Measurements from ENCODE around the gene ADORA1.

DNA sequence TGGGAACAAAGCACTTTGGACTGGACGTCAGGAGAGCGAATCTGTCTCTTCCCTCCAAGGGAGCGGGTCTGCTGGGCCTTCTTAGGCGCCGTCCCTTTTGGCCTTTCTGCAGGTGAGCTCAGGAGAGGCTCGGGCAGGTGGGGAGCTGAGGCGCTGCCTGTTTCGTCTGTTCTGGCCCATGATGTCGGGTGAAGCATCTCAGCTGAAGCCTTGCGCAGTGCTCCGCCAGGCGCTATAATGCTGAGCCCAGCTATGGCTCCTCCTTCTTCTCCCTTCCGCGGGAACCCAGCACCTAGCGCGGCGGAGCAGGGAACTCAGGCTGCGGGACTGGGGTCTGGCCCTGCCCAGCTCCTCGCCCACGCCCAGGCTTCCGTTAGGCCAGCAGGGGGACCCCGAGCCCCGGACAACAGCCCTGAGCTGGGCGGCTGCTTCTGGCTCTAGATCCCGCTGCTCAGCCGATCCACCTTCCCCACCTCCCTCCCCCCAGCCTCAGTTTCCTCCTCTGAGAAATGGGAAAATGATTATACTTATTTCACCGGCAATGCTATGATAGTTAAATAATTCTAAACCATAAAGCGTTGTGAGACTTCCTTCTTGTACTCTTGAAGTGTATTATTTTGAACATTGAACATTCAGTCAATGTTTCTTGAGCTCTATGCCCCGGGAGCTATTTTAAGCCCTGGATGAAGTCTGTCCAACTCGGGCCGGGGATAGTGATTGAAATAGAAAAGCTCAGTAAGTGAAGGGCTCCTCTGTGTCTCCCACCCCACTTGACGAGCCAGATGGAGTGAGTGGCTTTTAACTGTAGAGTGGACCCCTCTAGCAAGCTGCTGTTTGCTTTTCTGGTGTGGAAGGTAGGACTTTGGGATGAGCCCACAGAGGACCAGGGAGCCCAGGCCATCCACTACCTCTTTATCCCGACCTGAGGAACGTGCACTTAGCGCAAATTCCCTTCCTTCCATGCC, 9.6 kb upstream of the ADORA1 start:
- TF ChIP-seq, protein P1, sequence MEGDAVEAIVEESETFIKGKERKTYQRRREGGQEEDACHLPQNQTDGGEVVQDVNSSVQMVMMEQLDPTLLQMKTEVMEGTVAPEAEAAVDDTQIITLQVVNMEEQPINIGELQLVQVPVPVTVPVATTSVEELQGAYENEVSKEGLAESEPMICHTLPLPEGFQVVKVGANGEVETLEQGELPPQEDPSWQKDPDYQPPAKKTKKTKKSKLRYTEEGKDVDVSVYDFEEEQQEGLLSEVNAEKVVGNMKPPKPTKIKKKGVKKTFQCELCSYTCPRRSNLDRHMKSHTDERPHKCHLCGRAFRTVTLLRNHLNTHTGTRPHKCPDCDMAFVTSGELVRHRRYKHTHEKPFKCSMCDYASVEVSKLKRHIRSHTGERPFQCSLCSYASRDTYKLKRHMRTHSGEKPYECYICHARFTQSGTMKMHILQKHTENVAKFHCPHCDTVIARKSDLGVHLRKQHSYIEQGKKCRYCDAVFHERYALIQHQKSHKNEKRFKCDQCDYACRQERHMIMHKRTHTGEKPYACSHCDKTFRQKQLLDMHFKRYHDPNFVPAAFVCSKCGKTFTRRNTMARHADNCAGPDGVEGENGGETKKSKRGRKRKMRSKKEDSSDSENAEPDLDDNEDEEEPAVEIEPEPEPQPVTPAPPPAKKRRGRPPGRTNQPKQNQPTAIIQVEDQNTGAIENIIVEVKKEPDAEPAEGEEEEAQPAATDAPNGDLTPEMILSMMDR (conservative IDR thresholded peaks at IDR 0.05; ENCODE audit: low read depth, low read length) = peak; percentile 66
- TF ChIP-seq EZH2 (IDR thresholded peaks at IDR 0.05; ENCODE audit: borderline replicate concordance, low read depth, low read length, poor library complexity, severe bottlenecking) = no peak
